IPS DF 19.7 (cell line): ENCODE measurements around the gene KIF4A.
"Not testable (repeated sequence)": the region's sequence is repeated elsewhere in the genome, so short reads cannot be mapped to it uniquely, and the experiment has no call there.

Source experiments
- DNase-seq: peaks from one replicate; pipeline ENCODE4 v3.0.0-alpha.2; 2013; ENCODE audit warnings: low read depth, low spot score

The KIF4A gene

DNA sequence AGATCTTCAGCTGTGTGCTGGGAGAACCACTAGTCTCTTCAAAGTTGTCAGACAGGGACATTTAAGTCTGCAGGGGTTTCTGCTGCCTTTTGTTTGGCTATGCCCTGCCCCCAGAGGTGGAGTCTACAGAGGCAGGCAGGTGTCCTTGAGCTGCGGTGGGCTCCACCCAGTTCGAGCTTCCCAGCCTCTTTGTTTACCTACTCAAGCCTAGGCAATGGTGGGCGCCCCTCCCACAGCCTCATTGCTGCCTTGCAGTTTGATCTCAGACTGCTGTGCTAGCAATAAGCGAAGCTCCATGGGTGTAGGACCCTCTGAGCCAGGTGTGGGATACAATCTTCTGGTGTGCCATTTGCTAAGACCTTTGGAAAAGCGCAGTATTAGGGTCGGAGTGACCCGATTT is 78.8 kb downstream of the KIF4A start:
- DNase-seq: not testable (repeated sequence)

DNA sequence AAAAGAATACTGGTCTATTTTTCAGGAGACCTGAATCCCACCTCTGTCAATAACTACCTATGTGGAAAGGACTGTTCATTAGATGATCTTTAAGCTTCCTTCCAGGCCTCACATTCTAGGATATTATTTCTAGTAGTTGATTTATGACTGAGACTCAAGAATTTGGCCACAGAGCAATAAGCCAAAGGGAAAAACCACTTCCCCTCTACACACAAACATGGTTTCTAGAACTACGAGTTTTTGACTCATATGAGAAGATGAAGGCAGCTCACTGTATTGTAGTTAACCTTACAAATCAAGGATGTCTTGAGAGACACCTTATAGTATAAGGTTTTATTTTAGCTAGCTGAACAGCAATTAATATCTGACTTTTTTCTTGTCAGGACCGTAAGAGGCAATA is 96.3 kb downstream of the KIF4A start:
- no peak for DNase-seq

DNA sequence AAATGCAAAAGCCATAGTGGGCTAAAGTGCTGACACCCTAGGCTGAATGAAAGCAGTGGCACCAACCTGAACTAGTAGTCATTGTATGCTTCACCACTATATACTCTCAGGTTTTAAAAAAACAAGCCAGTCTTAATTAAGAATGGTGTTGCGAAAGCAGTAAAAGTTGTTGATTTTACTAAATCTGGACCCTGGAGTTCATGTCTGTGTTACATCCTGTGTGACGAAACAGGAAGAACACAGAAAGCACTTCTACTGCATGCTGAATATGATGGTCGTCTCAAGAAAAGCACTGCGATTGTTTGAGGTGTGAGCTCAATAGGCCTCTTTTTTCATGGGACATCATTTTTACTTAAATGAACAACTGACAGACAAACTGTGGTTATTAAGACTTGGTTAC is 109.0 kb downstream of the KIF4A start:
- no peak for DNase-seq

DNA sequence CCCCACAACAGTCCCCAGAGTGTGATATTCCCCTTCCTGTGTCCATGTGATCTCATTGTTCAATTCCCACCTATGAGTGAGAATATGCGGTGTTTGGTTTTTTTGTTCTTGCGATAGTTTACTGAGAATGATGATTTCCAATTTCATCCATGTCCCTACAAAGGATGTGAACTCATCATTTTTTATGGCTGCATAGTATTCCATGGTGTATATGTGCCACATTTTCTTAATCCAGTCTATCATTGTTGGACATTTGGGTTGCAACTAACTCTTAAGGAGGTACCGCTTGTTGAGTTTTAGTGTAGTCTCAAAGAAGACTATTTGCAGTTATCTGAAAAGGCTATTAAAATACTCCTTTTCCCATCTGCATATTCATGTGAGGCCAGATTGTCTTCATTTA is 110.3 kb downstream of the KIF4A start:
- DNase-seq: not testable (repeated sequence)

DNA sequence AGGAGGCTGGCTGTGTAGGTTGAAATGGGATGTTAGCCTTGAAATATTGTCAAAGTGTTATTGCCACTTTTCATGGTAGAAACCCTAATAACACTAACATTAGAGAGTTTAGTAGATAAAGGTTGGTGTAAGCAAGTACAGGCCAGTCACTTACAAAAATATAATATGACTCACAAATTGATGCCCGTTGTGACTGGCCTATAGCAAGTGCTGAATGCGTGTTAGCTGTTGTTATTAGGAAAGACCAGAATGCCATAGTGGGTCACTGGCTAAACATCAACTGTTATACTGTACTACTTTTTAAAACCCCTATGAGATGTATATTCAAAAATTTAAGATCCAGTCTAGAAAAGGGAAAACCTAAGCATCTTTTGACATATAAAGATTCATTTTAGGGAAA is 112.8 kb downstream of the KIF4A start:
- DNase-seq: no peak

DNA sequence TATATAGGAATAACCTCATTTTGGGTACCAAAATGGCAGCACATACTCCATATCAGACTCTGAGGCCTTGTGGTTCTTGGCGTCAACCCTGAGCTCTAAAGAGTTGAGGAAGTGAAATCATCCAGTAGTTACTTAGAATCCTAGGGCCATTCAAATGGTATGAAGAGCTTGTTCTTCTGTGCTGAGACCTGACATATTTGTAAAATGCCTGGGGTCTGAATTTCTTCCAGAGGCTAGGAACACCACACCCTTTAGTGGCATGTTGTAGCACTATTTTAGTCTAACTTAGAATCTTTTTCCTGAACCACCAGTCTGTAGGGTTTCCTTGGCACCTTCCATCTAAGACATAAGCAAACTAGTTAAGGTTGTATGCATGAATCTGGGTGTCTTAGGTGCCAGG is 115.1 kb downstream of the KIF4A start:
- no peak for DNase-seq

DNA sequence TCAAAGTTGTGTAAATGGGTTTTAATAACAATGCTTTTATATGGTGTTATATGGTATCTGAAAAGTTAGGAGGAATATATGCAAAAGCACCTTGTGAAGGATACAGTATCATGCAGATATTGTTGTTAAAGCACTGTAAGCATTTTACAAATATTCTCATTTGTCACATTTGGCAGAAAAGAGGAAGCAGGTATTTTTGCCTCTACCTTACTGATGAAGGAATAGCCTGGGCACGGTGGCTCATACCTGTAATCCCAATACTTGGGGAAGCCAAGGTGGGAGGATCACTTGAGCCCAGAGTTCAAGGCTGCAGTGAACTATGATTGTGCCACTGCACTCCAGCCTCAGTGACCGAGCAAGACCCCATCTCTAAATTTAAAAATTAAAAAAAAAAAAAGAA is 121.0 kb downstream of the KIF4A start:
- no peak for DNase-seq

DNA sequence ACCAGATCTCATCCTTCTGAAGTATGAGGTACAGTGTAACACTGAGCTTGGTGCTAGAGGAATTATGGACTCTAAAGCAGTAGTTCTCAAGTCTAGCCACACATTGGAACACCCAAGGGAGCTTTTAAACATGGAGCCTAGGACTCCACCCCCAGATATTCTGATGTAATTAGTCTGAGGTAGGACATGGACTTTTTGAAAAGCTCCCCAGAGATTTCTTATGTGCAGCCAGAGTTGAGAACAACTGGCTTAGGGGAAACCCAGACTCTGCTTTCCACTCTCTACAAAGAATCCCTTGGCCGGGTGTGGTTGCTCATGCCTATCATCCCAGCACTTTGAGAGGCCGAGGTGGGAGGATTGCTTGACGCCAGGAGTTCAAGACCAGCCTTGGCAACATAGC is 121.6 kb downstream of the KIF4A start:
- no peak for DNase-seq

DNA sequence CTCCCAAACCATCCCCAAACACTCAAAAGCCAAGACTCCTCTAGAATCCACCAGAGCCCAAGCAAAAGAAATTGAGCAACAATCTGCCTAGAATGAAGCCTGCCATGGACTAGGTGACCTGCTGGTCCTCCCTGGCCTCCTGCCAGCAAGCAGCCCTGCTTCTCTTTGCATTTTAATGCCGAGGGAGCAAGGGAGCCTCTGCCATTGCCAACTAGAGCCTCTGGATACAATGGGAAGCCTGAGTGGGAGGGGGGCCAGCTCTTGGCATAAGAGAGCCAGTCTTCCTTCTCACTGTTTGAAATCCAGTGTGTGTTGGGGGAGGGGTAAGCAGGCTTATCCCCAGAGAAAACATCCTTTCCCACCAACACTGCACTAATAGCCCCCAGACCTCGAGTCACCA is 131.7 kb downstream of the KIF4A start:
- no peak for DNase-seq

DNA sequence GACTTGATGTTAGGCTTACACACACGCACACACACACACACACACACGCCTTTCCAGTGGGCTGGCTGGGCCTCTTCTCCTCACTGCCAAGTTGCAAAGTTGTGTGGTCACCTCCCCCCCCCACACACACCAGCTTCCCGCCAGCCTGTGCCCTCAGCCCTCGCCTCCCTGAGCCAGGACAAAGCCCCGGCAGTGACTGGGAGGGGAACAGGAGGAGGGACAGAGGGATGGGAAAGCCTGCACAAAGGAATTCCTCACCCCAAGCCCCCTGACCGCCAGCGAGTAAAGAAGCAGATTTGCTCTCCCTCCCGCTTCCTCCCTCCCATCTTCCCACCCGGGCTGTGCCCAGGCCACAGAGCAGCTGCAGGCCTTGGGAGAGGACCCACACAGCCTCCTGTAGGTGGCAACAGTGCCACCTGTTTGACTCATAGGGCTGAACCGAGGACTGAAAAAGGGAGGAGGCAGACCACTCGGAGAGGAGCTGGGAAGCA is 133.0 kb downstream of the KIF4A start, which contains the start of gene GDPD2:
Gene GDPD2 (plus strand): TSS at position 464 of the 491 bp plus-strand sequence. CDS start 1,671 bp downstream, outside the sequence.
- DNase-seq: no peak

DNA sequence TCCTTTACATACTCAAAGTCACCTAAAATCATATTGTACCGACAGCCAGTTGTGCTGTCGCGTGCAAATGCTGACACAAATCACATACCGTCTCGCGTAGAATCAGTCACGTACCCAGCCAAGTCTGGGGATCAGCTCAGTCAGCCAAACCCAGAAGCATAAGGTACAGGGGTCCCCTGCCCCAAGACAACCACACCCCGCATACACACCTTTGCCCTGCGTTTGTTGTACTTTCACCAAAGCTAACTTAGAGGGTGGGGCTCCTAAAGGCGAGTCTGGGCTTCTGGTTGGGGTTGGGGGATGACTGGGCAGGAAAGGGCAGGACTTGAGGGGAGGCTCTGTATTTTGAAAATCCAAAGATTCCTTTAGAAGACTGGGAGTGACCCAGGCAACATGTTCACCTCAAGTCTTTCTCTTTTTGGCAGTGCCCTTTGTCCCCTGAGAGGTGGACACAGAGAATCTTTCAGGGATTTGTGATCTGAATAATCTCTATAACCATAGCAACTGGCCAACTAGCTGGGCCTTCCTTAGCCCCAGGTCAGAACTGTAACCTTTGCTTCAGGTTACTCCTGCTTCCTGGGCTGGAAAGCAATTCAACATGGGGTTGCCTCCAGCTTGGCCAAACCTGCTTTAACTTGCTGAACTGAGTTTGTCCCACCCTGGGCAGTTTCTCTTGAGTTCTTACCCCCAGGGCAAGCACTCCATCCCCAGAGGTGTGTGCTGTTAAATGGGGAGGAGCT is 134.2 kb downstream of the KIF4A start:
- no peak for DNase-seq

DNA sequence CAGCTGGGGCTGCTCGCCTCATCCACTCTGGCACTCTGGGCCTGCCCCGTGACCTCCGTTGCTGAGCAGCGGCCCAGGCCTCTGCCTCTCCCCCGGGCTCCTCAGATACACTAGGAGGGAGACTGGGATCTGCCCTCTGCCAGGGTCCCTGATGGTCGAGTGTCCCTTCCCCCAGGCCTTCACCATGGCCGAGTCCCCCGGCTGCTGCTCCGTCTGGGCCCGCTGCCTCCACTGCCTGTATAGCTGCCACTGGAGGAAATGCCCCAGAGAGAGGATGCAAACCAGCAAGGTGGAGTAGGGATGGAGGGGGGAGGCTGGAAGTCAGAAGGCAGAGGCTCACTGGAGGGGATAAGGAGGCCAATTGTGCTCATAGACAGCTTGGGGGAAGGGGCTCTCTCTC is 134.9 kb downstream of the KIF4A start:
- DNase-seq: no peak

DNA sequence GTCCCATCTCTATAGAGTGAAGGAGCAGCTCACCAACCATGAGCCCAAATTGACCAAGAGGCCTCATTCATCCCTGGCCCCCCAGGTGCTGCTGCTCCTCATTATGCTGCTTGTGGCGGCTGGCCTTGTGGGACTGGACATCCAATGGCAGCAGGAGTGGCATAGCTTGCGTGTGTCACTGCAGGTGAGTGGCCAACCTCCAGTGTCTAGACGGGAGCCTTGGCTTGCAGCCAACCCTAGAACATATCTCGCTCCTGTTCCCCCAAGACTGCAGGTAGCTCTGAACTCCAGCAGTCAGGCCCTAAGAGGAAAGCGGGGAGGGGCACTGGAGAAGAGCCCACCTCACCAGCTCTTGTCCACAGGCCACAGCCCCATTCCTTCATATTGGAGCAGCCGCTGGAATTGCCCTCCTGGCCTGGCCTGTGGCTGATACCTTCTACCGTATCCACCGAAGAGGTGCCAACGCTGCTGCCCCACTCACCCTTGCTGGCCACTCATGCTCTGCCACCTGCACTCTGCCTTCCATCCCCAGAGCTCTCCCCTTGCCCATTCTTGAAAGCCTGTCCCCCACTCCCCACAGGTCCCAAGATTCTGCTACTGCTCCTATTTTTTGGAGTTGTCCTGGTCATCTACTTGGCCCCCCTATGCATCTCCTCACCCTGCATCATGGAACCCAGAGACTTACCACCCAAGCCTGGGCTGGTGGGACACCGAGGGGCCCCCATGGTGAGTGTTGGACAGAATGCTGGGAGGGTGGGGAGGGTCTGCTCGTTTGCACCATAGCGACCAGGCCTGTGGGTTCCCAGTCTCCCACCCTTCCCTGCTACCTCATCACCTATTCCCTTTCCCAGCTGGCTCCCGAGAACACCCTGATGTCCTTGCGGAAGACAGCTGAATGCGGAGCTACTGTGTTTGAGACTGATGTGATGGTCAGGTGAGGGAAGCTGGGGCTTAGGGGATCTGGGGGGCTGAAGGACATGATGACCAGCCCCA is 136.7 kb downstream of the KIF4A start:
- DNase-seq: no peak

DNA sequence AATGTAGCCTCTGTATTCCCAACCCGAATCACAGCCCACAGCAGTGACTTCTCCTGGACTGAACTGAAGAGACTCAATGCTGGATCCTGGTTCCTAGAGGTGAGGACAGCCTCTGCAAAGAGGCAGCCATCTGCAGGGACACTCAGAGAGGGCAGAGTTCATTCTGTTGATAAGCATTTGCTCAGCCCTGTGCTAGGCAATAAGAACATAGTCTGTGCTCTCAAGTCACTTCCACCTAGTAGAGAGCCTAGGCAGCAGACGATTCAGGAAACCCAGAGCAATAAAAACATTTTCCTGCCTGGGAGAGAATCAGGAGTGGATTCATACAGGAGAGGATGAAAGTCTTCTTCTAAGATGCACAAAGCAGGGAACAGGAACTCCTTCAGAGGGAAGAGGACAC is 137.5 kb downstream of the KIF4A start:
- no peak for DNase-seq

DNA sequence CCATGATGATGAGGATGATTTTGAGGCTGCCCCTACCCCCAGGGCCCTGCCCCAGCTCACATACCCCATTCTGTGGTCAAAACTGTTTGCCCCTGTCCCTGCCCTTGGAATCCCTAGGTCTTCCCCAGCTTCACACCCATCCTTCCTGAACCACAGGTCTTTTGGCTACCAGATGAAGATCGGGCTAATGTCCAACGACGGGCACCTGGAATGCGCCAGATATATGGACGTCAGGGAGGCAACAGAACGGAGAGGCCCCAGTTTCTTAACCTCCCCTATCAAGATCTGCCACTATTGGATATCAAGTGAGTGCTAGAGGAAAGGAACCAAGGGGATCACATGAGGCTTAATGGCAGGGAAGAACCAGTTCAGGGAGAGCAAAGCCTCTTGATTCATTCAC is 139.9 kb downstream of the KIF4A start:
- DNase-seq: no peak

DNA sequence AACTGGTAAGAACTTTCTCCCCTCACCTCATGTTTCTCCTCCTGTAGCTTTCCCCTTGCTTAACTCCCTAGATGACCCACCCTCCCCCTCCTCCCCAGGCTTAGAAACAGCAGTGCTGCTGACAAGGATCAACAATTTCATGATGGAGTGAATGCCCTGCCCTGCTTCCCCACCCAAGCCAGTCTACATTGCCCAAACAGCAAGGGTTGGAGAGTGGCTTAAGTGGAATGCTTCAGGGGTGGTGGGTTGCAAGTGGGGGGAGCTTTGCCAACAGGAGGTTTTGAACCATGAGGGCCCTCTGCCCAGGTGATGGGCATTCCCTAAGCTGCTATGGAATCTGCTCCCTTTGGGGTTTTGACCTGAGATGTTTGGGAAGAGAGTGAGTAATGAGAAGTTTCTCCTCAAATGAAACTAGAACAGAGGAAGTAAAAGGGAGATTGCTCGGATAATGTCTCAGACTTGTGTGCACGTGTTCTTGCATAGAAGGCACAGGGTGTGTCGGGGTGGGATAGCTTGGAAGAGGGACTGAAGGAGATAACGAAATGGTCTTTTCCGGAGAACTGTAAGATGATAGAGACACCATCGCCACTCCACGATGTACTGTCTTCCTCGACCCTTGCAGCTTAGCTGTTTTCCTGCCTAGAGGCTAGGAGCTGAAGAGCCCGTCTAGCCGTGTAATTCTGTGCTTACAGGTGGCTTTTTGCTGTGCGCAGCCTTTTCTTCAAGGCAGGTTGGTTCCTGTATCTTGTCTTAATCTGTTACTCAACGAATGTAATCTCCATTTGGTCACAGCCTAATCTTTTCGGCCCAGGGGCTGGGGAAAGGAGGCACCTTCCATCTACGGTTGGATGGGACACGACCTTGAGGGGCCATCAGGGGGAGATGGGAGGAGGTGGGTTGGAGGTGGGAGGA is 143.3 kb downstream of the KIF4A start:
- DNase-seq: no peak

DNA sequence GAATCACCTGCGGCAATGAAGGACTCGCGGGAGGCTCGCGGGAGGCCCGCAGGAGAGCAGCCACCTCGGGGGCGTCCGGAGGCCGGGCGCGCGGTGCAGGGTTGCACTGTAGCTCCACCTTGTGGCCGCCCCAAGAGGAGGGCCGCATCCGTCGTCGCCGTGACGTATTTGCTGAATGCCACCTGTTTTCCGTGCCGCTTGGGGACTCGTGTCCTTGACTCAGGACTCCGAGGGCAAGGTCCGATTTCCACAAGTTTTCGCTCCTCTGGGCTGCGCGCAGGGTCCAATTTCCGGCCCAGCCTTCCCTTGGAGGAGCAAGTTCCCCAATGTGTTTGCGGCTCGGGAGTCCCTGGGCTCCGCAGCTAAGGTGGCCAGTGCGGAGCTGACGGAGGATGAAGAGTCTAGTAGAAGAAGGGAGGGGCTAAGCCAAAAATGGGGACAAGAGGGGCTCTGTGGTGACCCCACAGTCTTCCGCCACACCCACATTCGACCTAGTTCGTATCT is 144.0 kb downstream of the KIF4A start:
- no peak for DNase-seq

DNA sequence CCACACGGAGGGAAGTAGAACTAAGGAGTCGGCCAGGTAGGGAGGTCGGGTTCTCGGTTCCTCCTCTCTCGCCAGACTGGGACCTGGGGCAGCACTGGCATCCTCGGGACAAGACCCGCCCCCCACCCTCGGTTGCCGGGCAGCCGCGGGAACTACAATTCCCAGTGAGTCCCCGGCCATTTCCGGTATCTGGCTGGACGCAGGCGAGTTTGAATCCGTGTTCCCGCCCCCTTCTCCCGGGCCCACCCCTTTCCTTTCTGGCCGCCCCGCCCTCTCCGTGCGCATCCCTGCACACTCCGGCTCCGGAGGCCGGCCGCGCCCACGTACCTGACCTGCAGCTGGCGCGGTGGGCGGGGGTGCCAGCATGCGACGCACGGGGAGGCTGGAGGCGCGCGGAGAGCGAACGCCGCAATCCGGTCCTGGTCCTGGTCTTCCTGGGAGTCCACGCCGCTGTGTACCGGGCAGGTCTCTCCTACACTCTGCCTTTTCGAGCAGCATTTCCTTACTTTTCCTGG is 144.5 kb downstream of the KIF4A start:
- no peak for DNase-seq

DNA sequence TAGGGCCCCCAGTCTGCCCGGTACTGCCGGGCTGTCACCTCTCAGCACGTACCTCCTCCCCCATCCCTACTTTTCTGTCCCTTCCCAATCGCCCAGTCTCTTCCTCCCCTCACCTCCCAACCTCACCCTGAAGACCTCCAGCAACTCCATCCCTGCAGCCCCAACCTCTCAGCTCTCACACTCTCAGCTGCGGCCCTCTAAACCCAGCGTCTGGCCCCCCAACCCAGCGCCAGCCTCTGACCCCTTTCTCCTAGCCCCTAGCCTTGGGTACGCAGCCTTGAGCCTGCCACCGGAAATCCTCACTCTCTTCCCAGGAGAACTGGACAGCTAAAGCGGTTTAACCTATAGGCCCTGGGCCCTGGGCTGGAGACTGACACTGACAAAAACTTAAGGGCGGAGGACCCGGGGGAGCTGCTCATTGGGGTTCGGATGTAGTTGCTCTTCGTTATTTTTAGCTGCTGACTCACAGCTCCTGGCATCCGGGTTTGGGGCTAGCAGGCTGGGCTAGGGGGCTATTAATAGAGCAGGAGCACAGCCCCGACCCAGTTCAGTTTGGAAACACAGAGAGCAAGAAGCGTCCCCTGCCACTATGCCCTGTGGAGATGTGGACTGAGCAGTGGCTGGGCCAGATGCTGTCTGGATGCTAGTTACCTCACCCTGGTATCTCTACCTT is 145.1 kb downstream of the KIF4A start:
- DNase-seq: no peak

DNA sequence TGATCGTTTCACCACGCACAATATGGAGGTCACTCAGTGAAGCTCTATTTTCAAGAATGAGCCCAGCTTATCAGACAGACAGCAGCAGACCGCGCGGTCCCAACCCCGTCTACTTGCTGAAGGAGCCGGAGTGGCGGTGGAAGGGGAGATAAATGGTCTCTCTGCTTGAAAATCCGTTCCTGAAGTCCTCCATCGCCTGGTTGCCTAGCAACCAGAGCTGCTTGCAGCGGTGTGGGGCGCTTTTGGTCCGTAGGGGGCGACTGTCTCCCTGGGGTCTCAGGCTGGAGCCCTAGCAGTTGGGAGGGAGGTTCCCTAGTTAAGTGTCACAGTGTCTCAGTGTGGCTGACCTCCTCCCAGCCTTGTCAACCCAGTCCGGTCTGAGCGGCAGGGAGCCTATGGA is 146.4 kb downstream of the KIF4A start:
- DNase-seq: no peak
